ENCODE results near the gene CNNM3. TPM values are rescaled to one million over a fixed set of nuclear protein-coding genes. Genes with fewer than 3 reads are reported as not detected.

Gene CNNM3
- total RNA-seq, 6 experiments from 2014 or later = 6.3 to 10.0 (median 8.5) TPM

GRCh38 chr2:96813656-96814055 is 2.4 kb upstream of the CNNM3 start:
- H3K4me1 Mint-ChIP-seq (ENCODE audit: low read depth) = peaks cover 23% of the 10 kb centered on the region
- no peaks in the 10 kb centered on the region for H3K9me3 Mint-ChIP-seq
- no peak for TF ChIP-seq CTCF (IDR thresholded peaks at IDR 0.05)
- no peak for DNase-seq
- H3K27ac Mint-ChIP-seq = no peak overlapping the region
- H3K4me3 Mint-ChIP-seq = no peak overlapping the region
- no peaks in the 10 kb centered on the region; the same call in 1 of the 2 replicates for H3K27me3 Mint-ChIP-seq (ENCODE audit: insufficient read depth)
- H3K36me3 Mint-ChIP-seq (ENCODE audit: low read depth) = peaks cover 4% of the 10 kb centered on the region; the same call in 1 of the 2 replicates

DNA sequence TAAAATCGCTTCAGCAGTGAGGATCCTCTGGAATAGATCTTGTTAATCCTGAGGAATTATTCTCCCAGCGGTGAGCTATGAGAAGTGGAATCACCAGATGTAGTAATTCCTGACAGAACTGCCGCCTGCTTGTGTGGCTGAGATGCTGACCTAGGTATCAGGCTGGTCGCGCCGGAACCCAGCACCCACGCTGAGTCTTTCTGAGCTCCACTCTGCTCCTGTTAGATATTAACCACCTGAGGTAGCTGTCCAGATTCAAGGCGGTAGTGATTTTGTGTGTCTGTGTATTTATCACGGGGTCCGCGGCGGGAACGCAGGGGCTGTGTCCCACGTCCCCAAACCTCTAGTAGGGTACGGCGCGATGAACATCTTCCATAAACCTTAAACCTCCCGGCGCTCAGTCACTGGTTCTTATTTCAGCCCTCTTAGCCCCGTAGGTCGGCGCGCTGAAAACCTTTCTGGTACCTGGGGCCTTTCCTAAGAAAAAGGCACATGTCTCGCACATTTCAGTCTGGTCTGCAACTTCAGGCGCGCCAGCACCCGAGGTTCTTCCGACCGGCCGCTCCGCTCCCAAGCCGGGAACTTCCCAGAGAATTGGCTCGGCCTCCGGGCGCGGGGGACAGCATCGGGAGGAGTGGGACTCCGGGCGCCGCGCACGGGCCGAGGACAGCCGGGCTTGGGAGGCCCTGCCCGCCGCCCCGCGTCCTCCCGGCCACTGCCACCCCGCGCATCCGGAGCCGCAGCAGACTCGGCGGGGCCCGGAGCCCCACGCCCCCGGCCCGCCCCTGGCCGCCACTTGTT is 542 bp upstream of the CNNM3 start:
- peak; percentile 45 for DNase-seq
- no peak for TF ChIP-seq CTCF (IDR thresholded peaks at IDR 0.05)
- Mint-ChIP-seq H3K36me3 (ENCODE audit: low read depth) (peaks cover 4% of the 10 kb centered on the region), H3K4me1 (ENCODE audit: low read depth) (peaks cover 24% of the 10 kb centered on the region), H3K9me3 (no peaks in the 10 kb centered on the region), H3K4me3 (peak overlapping the region; percentile 93), H3K27ac (peak overlapping the region; percentile 44; the same call in 1 of the 2 replicates), H3K27me3 (ENCODE audit: insufficient read depth) (no peaks in the 10 kb centered on the region)

- TF ChIP-seq CTCF (IDR thresholded peaks at IDR 0.05) = no peak
- Mint-ChIP-seq H3K4me3 (peak overlapping the region; percentile 80), H3K27me3 (ENCODE audit: insufficient read depth) (no peaks in the 10 kb centered on the region), H3K27ac (no peak overlapping the region), H3K9me3 (no peaks in the 10 kb centered on the region), H3K4me1 (ENCODE audit: low read depth) (peaks cover 24% of the 10 kb centered on the region), H3K36me3 (ENCODE audit: low read depth) (peaks cover 4% of the 10 kb centered on the region)
- no peak for DNase-seq
Measured at GRCh38 chr2:96816836-96817702, 1.0 kb downstream of the CNNM3 start.

DNA sequence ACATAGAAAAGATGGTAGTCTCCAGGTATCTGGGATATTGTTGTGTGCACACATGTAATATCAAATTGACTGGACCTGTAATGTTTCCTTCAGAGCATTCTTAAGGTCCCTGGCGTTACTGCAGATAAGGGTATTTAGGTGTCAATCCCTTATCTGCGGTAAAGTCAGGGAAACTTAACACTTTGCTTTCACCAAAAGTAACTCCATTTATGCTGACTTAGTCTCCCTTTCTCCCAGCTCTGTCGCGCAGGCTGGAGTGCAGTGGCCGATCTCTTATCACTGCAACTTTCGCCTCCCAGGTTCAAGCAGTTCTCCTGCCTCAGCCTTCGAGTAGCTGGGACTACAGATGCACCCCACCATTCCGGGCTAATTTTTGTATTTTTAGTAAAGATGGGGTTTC is 1.8 kb downstream of the CNNM3 start:
- Mint-ChIP-seq H3K27ac (no peak overlapping the region), H3K36me3 (ENCODE audit: low read depth) (peaks cover 4% of the 10 kb centered on the region), H3K27me3 (ENCODE audit: insufficient read depth) (no peaks in the 10 kb centered on the region), H3K4me1 (ENCODE audit: low read depth) (peaks cover 24% of the 10 kb centered on the region), H3K9me3 (no peaks in the 10 kb centered on the region), H3K4me3 (peak overlapping the region; percentile 80)
- no peak for DNase-seq
- no peak for TF ChIP-seq CTCF (IDR thresholded peaks at IDR 0.05)

GRCh38 chr2:96819128-96819875 is 3.2 kb downstream of the CNNM3 start:
- Mint-ChIP-seq H3K27ac (no peak overlapping the region), H3K4me1 (ENCODE audit: low read depth) (peaks cover 33% of the 10 kb centered on the region), H3K9me3 (no peaks in the 10 kb centered on the region), H3K27me3 (ENCODE audit: insufficient read depth) (no peaks in the 10 kb centered on the region; the same call in 1 of the 2 replicates), H3K36me3 (ENCODE audit: low read depth) (peaks cover 4% of the 10 kb centered on the region), H3K4me3 (no peak overlapping the region)
- no peak for DNase-seq
- no peak for TF ChIP-seq CTCF (IDR thresholded peaks at IDR 0.05)

Data from HFFc6 (cell line).